OCI-LY3 (cell line): ENCODE data around the gene ARRB2.

Experiments
- H2AFZ ChIP-seq: fragments of 200-600, 300-600 bp; shearing (Covaris generic); 2 replicates; pipeline ENCODE4 v1.6.0; 2014; ENCODE audit warnings: antibody characterized with exemption, low read depth, low read length
- H3K27ac ChIP-seq: fragments of 200-600, 300-600 bp; sonication (generic); 2 replicates; pipeline ENCODE4 v1.5.1; 2014; ENCODE audit warnings: mild to moderate bottlenecking, low read length, moderate library complexity, mixed read lengths
- H3K27me3 ChIP-seq: fragments of 200-600, 300-600 bp; sonication (generic); 2 replicates; pipeline ENCODE4 v1.6.1; 2014; ENCODE audit warnings: low read depth, low read length, mixed read lengths
- H3K36me3 ChIP-seq: fragments of 200-600, 300-600 bp; sonication (generic); replicated peaks from 2 replicates; pipeline ENCODE3; 2014; ENCODE audit warnings: low read depth, low read length, mixed read lengths
- H3K4me1 ChIP-seq: fragments of 300-600, 200-600 bp; sonication (generic); 2 replicates; pipeline ENCODE4 v1.6.1; 2014; ENCODE audit warnings: low read length, mixed read lengths
- H3K4me2 ChIP-seq: fragments of 200-600, 300-600 bp; sonication (generic); 2 replicates; pipeline ENCODE4 v1.6.1; 2014; ENCODE audit warnings: low read length, mixed read lengths
- H3K4me3 ChIP-seq: fragments of 300-600, 200-600 bp; sonication (generic); 2 replicates; pipeline ENCODE4 v1.5.1; 2014; ENCODE audit warnings: antibody characterized with exemption, mild to moderate bottlenecking, low read length, moderate library complexity
- H3K79me2 ChIP-seq: fragments of 300-600, 200-600 bp; shearing (Covaris generic); 2 replicates; pipeline ENCODE4 v1.6.1; 2014; ENCODE audit warnings: mild to moderate bottlenecking, low read length, mixed read lengths
- H3K9ac ChIP-seq: fragments of 300-600, 200-600 bp; shearing (Covaris generic); 2 replicates; pipeline ENCODE4 v1.6.0; 2014; ENCODE audit warnings: mild to moderate bottlenecking, low read length, moderate library complexity
- H3K9me3 ChIP-seq: fragments of 200-600, 300-600 bp; shearing (Covaris generic); 2 replicates; pipeline ENCODE4 v1.6.1; 2014; ENCODE audit warnings: low read length, mixed read lengths; ENCODE audit not compliant: insufficient read depth
- H4K20me1 ChIP-seq: fragments of 200-600, 300-600 bp; sonication (generic); 2 replicates; pipeline ENCODE4 v1.6.1; 2016; ENCODE audit warnings: low read length, mixed read lengths; ENCODE audit not compliant: insufficient read depth
- CTCF ChIP-seq: fragments of 200-600, 300-600 bp; sonication (generic); IDR thresholded peaks from 2 replicates; pipeline ENCODE4 v1.5.1; 2014; ENCODE audit warnings: antibody characterized with exemption, low read length, low read depth
- EZH2phosphoT487 ChIP-seq: fragments of 200-600 bp; shearing (Covaris generic); IDR thresholded peaks from 2 replicates; pipeline ENCODE4 v1.6.1; 2018; ENCODE audit warnings: antibody characterized with exemption, mixed run types, low read depth

The ARRB2 gene

DNA sequence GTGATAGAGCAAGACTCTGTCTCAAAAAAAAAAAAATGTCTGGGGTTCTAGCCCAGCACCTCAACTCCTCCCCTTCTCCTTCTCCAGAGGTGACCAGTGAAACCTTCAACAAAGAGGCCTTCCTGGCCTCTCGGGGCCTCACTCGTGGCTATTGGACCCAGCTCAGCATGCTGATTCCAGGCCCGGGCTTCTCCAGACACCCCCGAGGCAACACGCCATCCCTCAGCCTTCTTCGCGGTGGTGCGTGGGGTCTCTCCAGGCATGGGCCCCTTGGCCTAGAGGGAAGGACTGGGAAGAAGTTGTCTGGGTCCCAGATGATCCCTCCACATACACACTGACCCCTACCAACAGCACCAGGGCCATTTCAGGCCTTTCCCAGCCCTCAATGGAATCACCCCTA, 32.8 kb downstream of the ARRB2 start:
- no peaks in the 10 kb centered on the region for H3K36me3 ChIP-seq
- no peaks in the 10 kb centered on the region for H4K20me1 ChIP-seq
- no peak overlapping the region for H3K9ac ChIP-seq
- H3K27me3 ChIP-seq = peaks cover 22% of the 10 kb centered on the region
- no peak overlapping the region for H3K4me3 ChIP-seq
- no peak overlapping the region for H3K27ac ChIP-seq
- peaks cover 10% of the 10 kb centered on the region; the same call in 1 of the 2 replicates for H3K4me1 ChIP-seq
- TF ChIP-seq EZH2phosphoT487 = no peak
- no peak for TF ChIP-seq CTCF
- H3K4me2 ChIP-seq = no peak overlapping the region
- H2AFZ ChIP-seq = no peak overlapping the region
- H3K79me2 ChIP-seq = no peaks in the 10 kb centered on the region
- H3K9me3 ChIP-seq = no peaks in the 10 kb centered on the region

GRCh38 chr17:4743898-4744297, 33.5 kb downstream of the ARRB2 start:
- Histone ChIP-seq H2AFZ (no peak overlapping the region), H3K4me1 (peaks cover 4% of the 10 kb centered on the region; the same call in 1 of the 2 replicates), H3K9me3 (no peaks in the 10 kb centered on the region), H3K9ac (no peak overlapping the region), H3K27me3 (peaks cover 19% of the 10 kb centered on the region), H3K4me3 (no peak overlapping the region), H3K79me2 (no peaks in the 10 kb centered on the region), H3K27ac (no peak overlapping the region), H4K20me1 (no peaks in the 10 kb centered on the region), H3K36me3 (no peaks in the 10 kb centered on the region), H3K4me2 (no peak overlapping the region)
- TF ChIP-seq CTCF = no peak
- no peak for TF ChIP-seq EZH2phosphoT487

DNA sequence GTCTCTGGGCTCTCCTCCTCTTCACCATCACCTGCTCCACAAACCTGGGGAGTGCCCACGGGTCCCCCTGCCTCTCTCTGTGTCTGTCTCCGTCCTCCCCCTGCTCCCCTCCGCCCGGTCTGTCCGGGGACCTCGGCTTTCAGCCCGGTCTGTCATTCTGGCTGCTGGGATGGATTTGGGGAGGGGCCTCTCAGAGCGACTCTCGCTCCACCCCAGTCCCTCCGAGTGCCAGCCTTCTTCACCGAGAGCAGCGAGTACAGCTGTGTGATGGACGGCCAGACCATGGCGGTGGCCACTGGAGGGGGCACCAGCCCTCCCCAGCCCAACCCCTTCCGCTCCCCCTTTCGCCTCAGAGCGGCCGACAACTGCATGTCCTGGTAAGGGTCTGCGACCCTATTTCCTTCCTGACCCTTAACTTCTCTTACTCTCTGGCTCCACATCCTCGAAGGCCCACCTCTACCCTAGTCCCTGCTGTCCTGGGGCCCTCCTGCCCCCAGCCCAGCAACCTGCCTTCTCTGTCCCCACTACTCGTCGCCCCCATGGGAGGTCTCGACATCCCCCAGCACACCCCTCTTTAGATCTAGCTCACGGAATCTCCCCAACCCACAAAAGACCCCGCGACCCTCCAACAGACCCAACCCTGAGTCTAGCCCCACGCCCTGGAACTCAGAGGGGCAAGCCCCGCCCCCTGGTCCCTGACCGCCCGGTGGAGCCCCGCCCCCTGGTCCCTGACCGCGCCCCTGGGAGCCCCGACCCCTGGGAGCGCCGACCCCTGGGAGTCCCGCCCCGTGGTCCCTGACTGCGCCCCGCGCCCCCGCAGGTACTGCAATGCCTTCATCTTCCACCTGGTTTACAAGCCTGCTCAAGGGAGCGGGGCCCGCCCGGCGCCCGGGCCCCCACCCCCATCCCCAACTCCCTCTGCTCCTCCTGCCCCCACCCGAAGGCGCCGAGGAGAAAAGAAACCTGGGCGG, 34.9 kb downstream of the ARRB2 start:
- peaks cover 9% of the 10 kb centered on the region for H3K27me3 ChIP-seq
- H3K36me3 ChIP-seq = no peaks in the 10 kb centered on the region
- no peaks in the 10 kb centered on the region for H4K20me1 ChIP-seq
- no peak overlapping the region for H3K9ac ChIP-seq
- no peaks in the 10 kb centered on the region for H3K79me2 ChIP-seq
- H3K27ac ChIP-seq = no peak overlapping the region
- no peaks in the 10 kb centered on the region for H3K9me3 ChIP-seq
- H2AFZ ChIP-seq = no peak overlapping the region
- TF ChIP-seq EZH2phosphoT487 = no peak
- no peak for TF ChIP-seq CTCF
- no peak overlapping the region for H3K4me3 ChIP-seq
- no peaks in the 10 kb centered on the region for H3K4me1 ChIP-seq
- H3K4me2 ChIP-seq = no peak overlapping the region

GRCh38 chr17:4747847-4748246, 37.4 kb downstream of the ARRB2 start:
- Histone ChIP-seq H2AFZ (no peak overlapping the region), H3K4me3 (no peak overlapping the region), H3K27ac (no peak overlapping the region), H4K20me1 (no peaks in the 10 kb centered on the region), H3K4me2 (no peak overlapping the region), H3K36me3 (no peaks in the 10 kb centered on the region), H3K27me3 (peaks cover 3% of the 10 kb centered on the region; the same call in 1 of the 2 replicates), H3K9ac (no peak overlapping the region), H3K4me1 (no peaks in the 10 kb centered on the region), H3K9me3 (no peaks in the 10 kb centered on the region), H3K79me2 (no peaks in the 10 kb centered on the region)
- no peak for TF ChIP-seq EZH2phosphoT487
- TF ChIP-seq CTCF = no peak
